Measurements from ENCODE around the gene FNBP1. TPM values are rescaled to one million over a fixed set of nuclear protein-coding genes. Genes with fewer than 3 reads are reported as not detected.

Gene FNBP1
- total and polyA plus RNA-seq, 2 of the 13 experiments (the other 11 are each of a cell fraction or from before 2014, with no cell fraction given) = 5.4 to 19.5 TPM

DNA sequence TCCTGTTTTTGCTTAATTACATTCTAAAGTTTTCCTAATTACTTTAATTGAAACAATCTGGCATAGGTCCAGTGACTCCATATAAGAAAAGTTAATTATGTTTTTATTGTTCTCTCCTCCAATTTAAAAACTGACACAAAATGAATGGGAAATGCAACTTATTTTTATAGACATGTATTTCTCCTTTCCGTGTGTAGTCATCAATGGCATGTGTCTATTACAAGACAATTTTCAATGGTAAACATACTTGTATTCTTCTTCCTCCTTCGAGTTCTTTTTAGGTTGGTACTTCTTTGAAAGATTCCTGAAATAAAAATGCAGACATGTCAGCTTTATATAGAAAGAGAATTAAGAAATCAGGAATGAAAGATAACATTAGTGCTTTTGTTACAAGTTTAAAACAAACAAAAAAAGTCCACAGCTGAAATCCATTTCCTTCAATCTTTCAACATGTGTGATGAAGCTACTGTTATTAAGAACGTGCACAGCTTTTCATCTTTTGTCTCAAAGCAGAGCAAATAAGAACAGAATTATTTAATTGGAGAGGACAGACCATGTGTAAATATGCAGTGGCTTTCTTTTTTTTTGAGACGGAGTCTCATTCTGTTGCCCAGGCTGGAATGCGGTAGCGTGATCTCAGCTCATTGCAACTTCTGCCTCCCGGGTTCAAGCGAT lies 63.8 kb downstream of the FNBP1 start:
- Histone ChIP-seq H3K9ac (ENCODE audit: insufficient read depth, low read depth, low read length) (no peak overlapping the region), H3K9me3 (ENCODE audit: low read length) (no peaks in the 10 kb centered on the region), H3K4me3 (replicated peaks in 1 of 3; ENCODE audit: insufficient read depth in 1 of 3, low read depth in 2 of 3, low read length in 3 of 3) (no peak overlapping the region), H3K79me2 (ENCODE audit: insufficient read depth, low read length) (no peaks in the 10 kb centered on the region), H2AFZ (ENCODE audit: low read length) (no peak overlapping the region), H3K4me2 (ENCODE audit: low read depth, low read length) (no peak overlapping the region), H3K27ac (ENCODE audit: extremely low read length, insufficient read depth, low read length) (no peak overlapping the region), H3K4me1 (ENCODE audit: insufficient read depth, low read length) (peaks cover 9% of the 10 kb centered on the region; the same call in 1 of the 2 replicates), H4K20me1 (ENCODE audit: insufficient read depth, low read length) (no peaks in the 10 kb centered on the region), H3K36me3 (replicated peaks in 1 of 2; ENCODE audit: control insufficient read depth in 1 of 2, insufficient read depth in 2 of 2, low read length in 2 of 2) (peaks cover 3 to 18% of the 10 kb centered on the region in 2 experiments; a peak in 3 of 5 replicates), H3K27me3 (ENCODE audit: control insufficient read depth in 1 of 2, insufficient read depth in 2 of 2, low read length in 2 of 2) (no peaks in the 10 kb centered on the region)
- intact Hi-C loops (cut with micrococcal nuclease; ENCODE audit: unreplicated experiment) (no loop called here), in situ Hi-C loops (cut with HindIII; ENCODE audit: extremely low pct_ligation_motif_present, low pct_unique_long_range_greater_than_20kb) (no loop called here)
- CTCF ChIA-PET (ENCODE audit: low intra/inter-chr PET ratio, low total read pairs) = no interaction called here
- WGBS (ENCODE audit: low lambda C conversion rate) = 93% methylated on average over 8 of the region's 8 CpGs
- no TSS peak for BruUV-seq (replicated peaks)
- no peak for TF ChIP-seq ZNF572 (CRISPR knock-in tag; IDR thresholded peaks at IDR 0.05)
- no peak for TF ChIP-seq ZMYM3 (CRISPR knock-in tag; IDR thresholded peaks at IDR 0.05)
- TF ChIP-seq MLLT10 (CRISPR knock-in tag; IDR thresholded peaks at IDR 0.05) = no peak
- TF ChIP-seq, protein P1, sequence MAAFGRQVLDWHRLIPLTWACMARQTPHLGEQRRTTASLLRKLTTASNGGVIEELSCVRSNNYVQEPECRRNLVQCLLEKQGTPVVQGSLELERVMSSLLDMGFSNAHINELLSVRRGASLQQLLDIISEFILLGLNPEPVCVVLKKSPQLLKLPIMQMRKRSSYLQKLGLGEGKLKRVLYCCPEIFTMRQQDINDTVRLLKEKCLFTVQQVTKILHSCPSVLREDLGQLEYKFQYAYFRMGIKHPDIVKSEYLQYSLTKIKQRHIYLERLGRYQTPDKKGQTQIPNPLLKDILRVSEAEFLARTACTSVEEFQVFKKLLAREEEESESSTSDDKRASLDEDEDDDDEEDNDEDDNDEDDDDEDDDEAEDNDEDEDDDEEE (CRISPR knock-in tag; IDR thresholded peaks at IDR 0.05) = no peak
- TF ChIP-seq KLF6 (CRISPR knock-in tag; IDR thresholded peaks at IDR 0.05) = no peak
- no peak for TF ChIP-seq FOXO1 (CRISPR knock-in tag; IDR thresholded peaks at IDR 0.05)
- TF ChIP-seq RFXANK (CRISPR knock-in tag; IDR thresholded peaks at IDR 0.05) = no peak
- TF ChIP-seq STAG1 (CRISPR knock-in tag; IDR thresholded peaks at IDR 0.05) = no peak
- TF ChIP-seq MXD4 (CRISPR knock-in tag; IDR thresholded peaks at IDR 0.05) = no peak
- TF ChIP-seq FOXK2 (IDR thresholded peaks at IDR 0.05) = no peak
- TF ChIP-seq TAF1 (CRISPR knock-in tag; IDR thresholded peaks at IDR 0.05) = no peak
- TF ChIP-seq, protein P2, sequence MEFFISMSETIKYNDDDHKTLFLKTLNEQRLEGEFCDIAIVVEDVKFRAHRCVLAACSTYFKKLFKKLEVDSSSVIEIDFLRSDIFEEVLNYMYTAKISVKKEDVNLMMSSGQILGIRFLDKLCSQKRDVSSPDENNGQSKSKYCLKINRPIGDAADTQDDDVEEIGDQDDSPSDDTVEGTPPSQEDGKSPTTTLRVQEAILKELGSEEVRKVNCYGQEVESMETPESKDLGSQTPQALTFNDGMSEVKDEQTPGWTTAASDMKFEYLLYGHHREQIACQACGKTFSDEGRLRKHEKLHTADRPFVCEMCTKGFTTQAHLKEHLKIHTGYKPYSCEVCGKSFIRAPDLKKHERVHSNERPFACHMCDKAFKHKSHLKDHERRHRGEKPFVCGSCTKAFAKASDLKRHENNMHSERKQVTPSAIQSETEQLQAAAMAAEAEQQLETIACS (CRISPR knock-in tag; IDR thresholded peaks at IDR 0.05) = no peak
- no peak for TF ChIP-seq CENPT (CRISPR knock-in tag; IDR thresholded peaks at IDR 0.05; ENCODE audit: low read depth)
- TF ChIP-seq ZBTB38 (CRISPR knock-in tag; IDR thresholded peaks at IDR 0.05) = no peak
- TF ChIP-seq, protein P3, sequence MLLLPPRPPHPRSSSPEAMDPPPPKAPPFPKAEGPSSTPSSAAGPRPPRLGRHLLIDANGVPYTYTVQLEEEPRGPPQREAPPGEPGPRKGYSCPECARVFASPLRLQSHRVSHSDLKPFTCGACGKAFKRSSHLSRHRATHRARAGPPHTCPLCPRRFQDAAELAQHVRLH (CRISPR knock-in tag; IDR thresholded peaks at IDR 0.05; ENCODE audit: borderline replicate concordance, low read depth) = no peak
- TF ChIP-seq, protein P4, sequence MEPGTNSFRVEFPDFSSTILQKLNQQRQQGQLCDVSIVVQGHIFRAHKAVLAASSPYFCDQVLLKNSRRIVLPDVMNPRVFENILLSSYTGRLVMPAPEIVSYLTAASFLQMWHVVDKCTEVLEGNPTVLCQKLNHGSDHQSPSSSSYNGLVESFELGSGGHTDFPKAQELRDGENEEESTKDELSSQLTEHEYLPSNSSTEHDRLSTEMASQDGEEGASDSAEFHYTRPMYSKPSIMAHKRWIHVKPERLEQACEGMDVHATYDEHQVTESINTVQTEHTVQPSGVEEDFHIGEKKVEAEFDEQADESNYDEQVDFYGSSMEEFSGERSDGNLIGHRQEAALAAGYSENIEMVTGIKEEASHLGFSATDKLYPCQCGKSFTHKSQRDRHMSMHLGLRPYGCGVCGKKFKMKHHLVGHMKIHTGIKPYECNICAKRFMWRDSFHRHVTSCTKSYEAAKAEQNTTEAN (CRISPR knock-in tag; conservative IDR thresholded peaks at IDR 0.05) = no peak
- TF ChIP-seq, protein P5, sequence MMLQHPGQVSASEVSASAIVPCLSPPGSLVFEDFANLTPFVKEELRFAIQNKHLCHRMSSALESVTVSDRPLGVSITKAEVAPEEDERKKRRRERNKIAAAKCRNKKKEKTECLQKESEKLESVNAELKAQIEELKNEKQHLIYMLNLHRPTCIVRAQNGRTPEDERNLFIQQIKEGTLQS (CRISPR knock-in tag; IDR thresholded peaks at IDR 0.05) = no peak
- TF ChIP-seq GATAD2A (CRISPR knock-in tag; IDR thresholded peaks at IDR 0.05) = no peak
- TF ChIP-seq ZNF879 (CRISPR knock-in tag; IDR thresholded peaks at IDR 0.05) = no peak
- TF ChIP-seq RORA (CRISPR knock-in tag; IDR thresholded peaks at IDR 0.05) = no peak
- FAIRE-seq (no peak), DNase-seq (ENCODE audit: low spot score) (no peak), ATAC-seq (no peak)
- POLR2A ChIA-PET = no interaction called here
